ENCODE results near the gene SLX4IP. TPM values are rescaled to one million over a fixed set of nuclear protein-coding genes. Genes with fewer than 3 reads are reported as not detected.

SLX4IP gene
- total and polyA plus RNA-seq, 2 of the 13 experiments (the other 11 are each of a cell fraction or from before 2014, with no cell fraction given), result 3.6 to 7.3 TPM

DNA sequence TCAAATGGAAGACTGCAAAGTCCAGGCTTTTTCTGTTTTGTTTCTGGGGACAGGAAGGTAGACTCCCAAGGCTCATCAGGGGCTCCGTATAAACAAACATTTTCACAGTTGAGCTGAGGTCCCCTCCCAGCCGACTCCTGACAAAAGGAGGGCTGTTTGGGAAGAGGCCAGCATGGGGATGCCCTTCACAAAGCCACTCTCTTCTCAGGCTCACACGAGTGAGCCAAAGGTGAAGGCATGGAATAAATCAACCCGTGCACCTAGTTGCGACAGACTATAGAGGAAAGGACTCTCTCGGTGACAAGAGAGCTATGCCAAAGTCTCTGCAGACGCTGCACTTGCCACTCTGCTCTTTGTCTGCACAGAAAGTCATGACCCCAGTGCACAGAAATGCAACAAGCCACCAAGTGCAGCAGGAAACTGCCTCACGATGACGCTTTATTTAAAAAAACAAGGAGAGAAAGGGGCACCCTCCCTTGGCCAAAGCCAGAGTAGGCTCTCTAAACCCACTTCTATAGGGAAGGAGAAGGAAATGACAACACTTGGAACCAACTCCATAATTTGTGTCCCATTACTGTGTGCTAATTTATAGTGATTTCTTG lies 217.7 kb downstream of the SLX4IP start (continued):
- TF ChIP-seq PAX8 (CRISPR knock-in tag; IDR thresholded peaks at IDR 0.05; ENCODE audit: borderline replicate concordance) (no peak), FIP1L1 (IDR thresholded peaks at IDR 0.05; ENCODE audit: borderline replicate concordance, insufficient read depth, low read depth, low read length) (no peak), ZNF317 (CRISPR knock-in tag; IDR thresholded peaks at IDR 0.05) (no peak), ZNF331 (CRISPR knock-in tag; IDR thresholded peaks at IDR 0.05) (peak; percentile 68; the same call in 1 of the 2 replicates), NONO (IDR thresholded peaks at IDR 0.05) (no peak), NONO (CRISPR knock-in tag; conservative IDR thresholded peaks at IDR 0.05) (peak; percentile 69; the same call in 1 of the 2 replicates), HIVEP1 (CRISPR knock-in tag; IDR thresholded peaks at IDR 0.05) (peak; percentile 63; the same call in 1 of the 2 replicates), ZNF598 (CRISPR knock-in tag; IDR thresholded peaks at IDR 0.05; ENCODE audit: borderline replicate concordance) (no peak), RFX3 (CRISPR knock-in tag; IDR thresholded peaks at IDR 0.05) (no peak), SKI (IDR thresholded peaks at IDR 0.05; ENCODE audit: partially characterized antibody) (peak; percentile 18), ZNF143 (CRISPR knock-in tag; IDR thresholded peaks at IDR 0.05) (no peak), PHB2 (IDR thresholded peaks at IDR 0.05; ENCODE audit: partially characterized antibody) (no peak), ZNF724P (CRISPR knock-in tag; IDR thresholded peaks at IDR 0.05; ENCODE audit: borderline replicate concordance) (no peak), MBNL3 (CRISPR knock-in tag; conservative IDR thresholded peaks at IDR 0.05) (no peak)
- TF ChIP-seq, protein P1, sequence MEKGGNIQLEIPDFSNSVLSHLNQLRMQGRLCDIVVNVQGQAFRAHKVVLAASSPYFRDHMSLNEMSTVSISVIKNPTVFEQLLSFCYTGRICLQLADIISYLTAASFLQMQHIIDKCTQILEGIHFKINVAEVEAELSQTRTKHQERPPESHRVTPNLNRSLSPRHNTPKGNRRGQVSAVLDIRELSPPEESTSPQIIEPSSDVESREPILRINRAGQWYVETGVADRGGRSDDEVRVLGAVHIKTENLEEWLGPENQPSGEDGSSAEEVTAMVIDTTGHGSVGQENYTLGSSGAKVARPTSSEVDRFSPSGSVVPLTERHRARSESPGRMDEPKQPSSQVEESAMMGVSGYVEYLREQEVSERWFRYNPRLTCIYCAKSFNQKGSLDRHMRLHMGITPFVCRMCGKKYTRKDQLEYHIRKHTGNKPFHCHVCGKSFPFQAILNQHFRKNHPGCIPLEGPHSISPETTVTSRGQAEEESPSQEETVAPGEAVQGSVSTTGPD (CRISPR knock-in tag; IDR thresholded peaks at IDR 0.05), result no peak
- TF ChIP-seq, protein P2, sequence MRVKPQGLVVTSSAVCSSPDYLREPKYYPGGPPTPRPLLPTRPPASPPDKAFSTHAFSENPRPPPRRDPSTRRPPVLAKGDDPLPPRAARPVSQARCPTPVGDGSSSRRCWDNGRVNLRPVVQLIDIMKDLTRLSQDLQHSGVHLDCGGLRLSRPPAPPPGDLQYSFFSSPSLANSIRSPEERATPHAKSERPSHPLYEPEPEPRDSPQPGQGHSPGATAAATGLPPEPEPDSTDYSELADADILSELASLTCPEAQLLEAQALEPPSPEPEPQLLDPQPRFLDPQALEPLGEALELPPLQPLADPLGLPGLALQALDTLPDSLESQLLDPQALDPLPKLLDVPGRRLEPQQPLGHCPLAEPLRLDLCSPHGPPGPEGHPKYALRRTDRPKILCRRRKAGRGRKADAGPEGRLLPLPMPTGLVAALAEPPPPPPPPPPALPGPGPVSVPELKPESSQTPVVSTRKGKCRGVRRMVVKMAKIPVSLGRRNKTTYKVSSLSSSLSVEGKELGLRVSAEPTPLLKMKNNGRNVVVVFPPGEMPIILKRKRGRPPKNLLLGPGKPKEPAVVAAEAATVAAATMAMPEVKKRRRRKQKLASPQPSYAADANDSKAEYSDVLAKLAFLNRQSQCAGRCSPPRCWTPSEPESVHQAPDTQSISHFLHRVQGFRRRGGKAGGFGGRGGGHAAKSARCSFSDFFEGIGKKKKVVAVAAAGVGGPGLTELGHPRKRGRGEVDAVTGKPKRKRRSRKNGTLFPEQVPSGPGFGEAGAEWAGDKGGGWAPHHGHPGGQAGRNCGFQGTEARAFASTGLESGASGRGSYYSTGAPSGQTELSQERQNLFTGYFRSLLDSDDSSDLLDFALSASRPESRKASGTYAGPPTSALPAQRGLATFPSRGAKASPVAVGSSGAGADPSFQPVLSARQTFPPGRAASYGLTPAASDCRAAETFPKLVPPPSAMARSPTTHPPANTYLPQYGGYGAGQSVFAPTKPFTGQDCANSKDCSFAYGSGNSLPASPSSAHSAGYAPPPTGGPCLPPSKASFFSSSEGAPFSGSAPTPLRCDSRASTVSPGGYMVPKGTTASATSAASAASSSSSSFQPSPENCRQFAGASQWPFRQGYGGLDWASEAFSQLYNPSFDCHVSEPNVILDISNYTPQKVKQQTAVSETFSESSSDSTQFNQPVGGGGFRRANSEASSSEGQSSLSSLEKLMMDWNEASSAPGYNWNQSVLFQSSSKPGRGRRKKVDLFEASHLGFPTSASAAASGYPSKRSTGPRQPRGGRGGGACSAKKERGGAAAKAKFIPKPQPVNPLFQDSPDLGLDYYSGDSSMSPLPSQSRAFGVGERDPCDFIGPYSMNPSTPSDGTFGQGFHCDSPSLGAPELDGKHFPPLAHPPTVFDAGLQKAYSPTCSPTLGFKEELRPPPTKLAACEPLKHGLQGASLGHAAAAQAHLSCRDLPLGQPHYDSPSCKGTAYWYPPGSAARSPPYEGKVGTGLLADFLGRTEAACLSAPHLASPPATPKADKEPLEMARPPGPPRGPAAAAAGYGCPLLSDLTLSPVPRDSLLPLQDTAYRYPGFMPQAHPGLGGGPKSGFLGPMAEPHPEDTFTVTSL (CRISPR knock-in tag; IDR thresholded peaks at IDR 0.05; ENCODE audit: borderline replicate concordance), result peak; percentile 69; the same call in 1 of the 2 replicates
- TF ChIP-seq, protein P3, sequence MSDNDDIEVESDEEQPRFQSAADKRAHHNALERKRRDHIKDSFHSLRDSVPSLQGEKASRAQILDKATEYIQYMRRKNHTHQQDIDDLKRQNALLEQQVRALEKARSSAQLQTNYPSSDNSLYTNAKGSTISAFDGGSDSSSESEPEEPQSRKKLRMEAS (IDR thresholded peaks at IDR 0.05), result peak; percentile 52
- TF ChIP-seq, protein P4, sequence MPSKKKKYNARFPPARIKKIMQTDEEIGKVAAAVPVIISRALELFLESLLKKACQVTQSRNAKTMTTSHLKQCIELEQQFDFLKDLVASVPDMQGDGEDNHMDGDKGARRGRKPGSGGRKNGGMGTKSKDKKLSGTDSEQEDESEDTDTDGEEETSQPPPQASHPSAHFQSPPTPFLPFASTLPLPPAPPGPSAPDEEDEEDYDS (CRISPR knock-in tag; IDR thresholded peaks at IDR 0.05), result 0 out of 2 replicates have a peak, but pooled peaks have one; percentile 26
- TF ChIP-seq, protein P5, sequence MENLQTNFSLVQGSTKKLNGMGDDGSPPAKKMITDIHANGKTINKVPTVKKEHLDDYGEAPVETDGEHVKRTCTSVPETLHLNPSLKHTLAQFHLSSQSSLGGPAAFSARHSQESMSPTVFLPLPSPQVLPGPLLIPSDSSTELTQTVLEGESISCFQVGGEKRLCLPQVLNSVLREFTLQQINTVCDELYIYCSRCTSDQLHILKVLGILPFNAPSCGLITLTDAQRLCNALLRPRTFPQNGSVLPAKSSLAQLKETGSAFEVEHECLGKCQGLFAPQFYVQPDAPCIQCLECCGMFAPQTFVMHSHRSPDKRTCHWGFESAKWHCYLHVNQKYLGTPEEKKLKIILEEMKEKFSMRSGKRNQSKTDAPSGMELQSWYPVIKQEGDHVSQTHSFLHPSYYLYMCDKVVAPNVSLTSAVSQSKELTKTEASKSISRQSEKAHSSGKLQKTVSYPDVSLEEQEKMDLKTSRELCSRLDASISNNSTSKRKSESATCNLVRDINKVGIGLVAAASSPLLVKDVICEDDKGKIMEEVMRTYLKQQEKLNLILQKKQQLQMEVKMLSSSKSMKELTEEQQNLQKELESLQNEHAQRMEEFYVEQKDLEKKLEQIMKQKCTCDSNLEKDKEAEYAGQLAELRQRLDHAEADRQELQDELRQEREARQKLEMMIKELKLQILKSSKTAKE (CRISPR knock-in tag; IDR thresholded peaks at IDR 0.05; ENCODE audit: borderline replicate concordance), result no peak
